Keratinocyte (primary cell): ENCODE data around the gene HK2. TPM values are rescaled to one million over a fixed set of nuclear protein-coding genes. Genes with fewer than 3 reads are reported as not detected.

Experiments
- DNase-seq: peaks from one replicate; pipeline ENCODE4 v3.0.0-alpha.2; 2011; ENCODE audit warnings: low read depth, missing footprints, low spot score
- FAIRE-seq: peaks from 2 replicates; lab custom pipeline; 2011; peaks lifted over from hg19 to GRCh38; lab: Jason Lieb, UNC
- H2AFZ ChIP-seq: 2 replicates; pipeline ENCODE4 v1.6.0; 2012; ENCODE audit warnings: low read length, control low read depth, inconsistent platforms; ENCODE audit not compliant: control insufficient read depth
- H3K27ac ChIP-seq: 2 replicates; pipeline ENCODE4 v1.5.1; 2011; ENCODE audit warnings: low read length; ENCODE audit not compliant: control insufficient read depth, insufficient read depth
- H3K27me3 ChIP-seq: 3 replicates; pipeline ENCODE4 v1.6.0; 2011; ENCODE audit warnings: low read length; ENCODE audit not compliant: control insufficient read depth, insufficient read depth; ENCODE audit errors: extremely low read depth
- H3K36me3 ChIP-seq, 2 experiments: 2 replicates in 1 of 2; 3 replicates in 1 of 2; pipeline ENCODE4 v1.5.1; 2011; ENCODE audit warnings: low read length in 2 of 2, mild to moderate bottlenecking in 1 of 2; ENCODE audit not compliant: control insufficient read depth in 2 of 2, insufficient read depth in 2 of 2; ENCODE audit errors: extremely low read depth in 1 of 2
- H3K4me1 ChIP-seq: 3 replicates; pipeline ENCODE4 v1.5.1; 2011; ENCODE audit warnings: low read length; ENCODE audit not compliant: control insufficient read depth, insufficient read depth; ENCODE audit errors: extremely low read depth
- H3K4me2 ChIP-seq: 3 replicates; pipeline ENCODE4 v1.6.0; 2011; ENCODE audit warnings: low read depth, low read length; ENCODE audit not compliant: control insufficient read depth, insufficient read depth; ENCODE audit errors: extremely low read depth
- H3K4me3 ChIP-seq, 3 experiments: fragments of 200-600 bp in 1 of 3; sonication (generic) in 1 of 3; 2 replicates in 2 of 3; 3 replicates in 1 of 3; pipeline ENCODE4 v1.5.1; 2011 to 2016; ENCODE audit warnings: low read length in 3 of 3, mild to moderate bottlenecking in 3 of 3, control low read depth in 2 of 3, inconsistent platforms in 1 of 3, low read depth in 1 of 3, mixed read lengths in 1 of 3, mixed run types in 1 of 3, moderate library complexity in 1 of 3; ENCODE audit not compliant: control insufficient read depth in 2 of 3, insufficient read depth in 2 of 3; ENCODE audit errors: extremely low read depth in 1 of 3
- H3K79me2 ChIP-seq: 2 replicates; pipeline ENCODE4 v1.6.0; 2012; ENCODE audit warnings: low read length; ENCODE audit not compliant: control insufficient read depth, insufficient read depth
- H3K9ac ChIP-seq: 3 replicates; pipeline ENCODE4 v1.6.0; 2011; ENCODE audit warnings: low read length; ENCODE audit not compliant: control insufficient read depth, insufficient read depth; ENCODE audit errors: extremely low read depth
- H3K9me1 ChIP-seq: 3 replicates; pipeline ENCODE4 v1.6.0; 2011; ENCODE audit warnings: low read length; ENCODE audit not compliant: control insufficient read depth, insufficient read depth; ENCODE audit errors: extremely low read depth
- H3K9me3 ChIP-seq: 2 replicates; pipeline ENCODE4 v1.5.1; 2012; ENCODE audit warnings: low read depth, low read length; ENCODE audit not compliant: control insufficient read depth
- H4K20me1 ChIP-seq: 3 replicates; pipeline ENCODE4 v1.6.0; 2011; ENCODE audit warnings: low read length; ENCODE audit not compliant: control insufficient read depth, insufficient read depth; ENCODE audit errors: extremely low read depth
- EZH2 ChIP-seq: IDR thresholded peaks from one replicate; pipeline ENCODE4 v1.6.1; 2012; ENCODE audit warnings: inconsistent platforms, mild to moderate bottlenecking, low read length, moderate library complexity
- dilution Hi-C: fragments of 300-500 bp; cut with MboI; formaldehyde crosslinking; loops from one replicate; pipeline ENCODE4 v1.7.0; 2020; ENCODE audit warnings: low sequenced_read_pairs; ENCODE audit not compliant: extremely low pct_ligation_motif_present
- polyA plus RNA-seq, 5 experiments: library from polyadenylated mRNA; depleted of rRNA in 3 of 5; stranded (reverse) in 3 of 5; stranded (forward) in 1 of 5; unstranded in 1 of 5; fragments of >200 nt; gene quantifications; 1 replicate in 1 of 5; 2 replicates in 3 of 5; 3 replicates in 1 of 5; pipeline versions ENCODE4 v1.2.1 to v1.2.3, GENCODE V29; 2011 to 2012; ENCODE audit warnings: missing spikeins in 2 of 5, low read depth in 1 of 5, low replicate concordance in 1 of 5
- TF ChIP-seq, protein P1 (sequence below), 3 experiments: IDR thresholded peaks in 1 of 3; conservative IDR thresholded peaks in 1 of 3; optimal IDR thresholded peaks in 1 of 3; 2 replicates in 2 of 3; 3 replicates in 1 of 3; pipeline versions ENCODE3 to v1.5.1; 2011; ENCODE audit warnings: low read length in 3 of 3, mild to moderate bottlenecking in 3 of 3, moderate library complexity in 2 of 3, control low read depth in 1 of 3, inconsistent platforms in 1 of 3; ENCODE audit not compliant: insufficient read depth in 2 of 3; ENCODE audit errors: extremely low read depth in 1 of 3

HK2 gene
- polyA plus RNA-seq, 1 donor (not counting 4 experiments of a cell fraction or from before 2014, with no cell fraction given) = 27.1 TPM

DNA sequence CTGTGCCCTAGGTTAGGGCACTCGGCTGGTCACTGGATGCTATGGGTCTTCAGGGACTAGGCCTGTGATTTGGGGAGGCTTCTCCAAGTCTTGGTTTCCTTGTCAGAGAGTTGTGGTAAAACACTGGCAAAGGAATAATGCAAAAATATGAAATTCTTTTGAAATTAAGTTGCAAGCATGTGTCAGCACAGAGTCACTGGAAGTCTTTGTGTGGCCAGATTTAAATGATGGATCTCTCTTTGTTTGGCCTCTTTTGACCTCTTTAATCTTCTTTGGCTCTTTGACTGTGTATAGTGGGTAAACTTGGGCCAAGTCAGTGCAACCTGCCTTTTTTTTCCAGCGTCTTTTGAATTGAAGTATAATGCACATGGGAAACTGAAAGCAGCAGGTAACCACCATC, 12.1 kb downstream of the HK2 start:
- Histone ChIP-seq H3K4me1 (peaks cover 82% of the 10 kb centered on the region), H2AFZ (no peak overlapping the region), H3K4me3 (peak overlapping the region in 2 of 3 experiments; percentile 1 to 41), H3K79me2 (peaks cover 78% of the 10 kb centered on the region), H4K20me1 (peaks cover 4% of the 10 kb centered on the region), H3K27me3 (no peaks in the 10 kb centered on the region), H3K9me1 (peaks cover 10% of the 10 kb centered on the region), H3K4me2 (peak overlapping the region; percentile 82), H3K36me3 (peaks cover 0 to 15% of the 10 kb centered on the region in 2 experiments), H3K9me3 (no peaks in the 10 kb centered on the region), H3K27ac (peak overlapping the region; percentile 93), H3K9ac (peak overlapping the region; percentile 59)
- no peak for FAIRE-seq
- TF ChIP-seq EZH2 = no peak
- TF ChIP-seq, protein P1, sequence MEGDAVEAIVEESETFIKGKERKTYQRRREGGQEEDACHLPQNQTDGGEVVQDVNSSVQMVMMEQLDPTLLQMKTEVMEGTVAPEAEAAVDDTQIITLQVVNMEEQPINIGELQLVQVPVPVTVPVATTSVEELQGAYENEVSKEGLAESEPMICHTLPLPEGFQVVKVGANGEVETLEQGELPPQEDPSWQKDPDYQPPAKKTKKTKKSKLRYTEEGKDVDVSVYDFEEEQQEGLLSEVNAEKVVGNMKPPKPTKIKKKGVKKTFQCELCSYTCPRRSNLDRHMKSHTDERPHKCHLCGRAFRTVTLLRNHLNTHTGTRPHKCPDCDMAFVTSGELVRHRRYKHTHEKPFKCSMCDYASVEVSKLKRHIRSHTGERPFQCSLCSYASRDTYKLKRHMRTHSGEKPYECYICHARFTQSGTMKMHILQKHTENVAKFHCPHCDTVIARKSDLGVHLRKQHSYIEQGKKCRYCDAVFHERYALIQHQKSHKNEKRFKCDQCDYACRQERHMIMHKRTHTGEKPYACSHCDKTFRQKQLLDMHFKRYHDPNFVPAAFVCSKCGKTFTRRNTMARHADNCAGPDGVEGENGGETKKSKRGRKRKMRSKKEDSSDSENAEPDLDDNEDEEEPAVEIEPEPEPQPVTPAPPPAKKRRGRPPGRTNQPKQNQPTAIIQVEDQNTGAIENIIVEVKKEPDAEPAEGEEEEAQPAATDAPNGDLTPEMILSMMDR (optimal IDR thresholded peaks at IDR 0.05 in 1 of 3, IDR thresholded peaks at IDR 0.05 in 1 of 3, conservative IDR thresholded peaks at IDR 0.05 in 1 of 3; ENCODE audit: extremely low read depth in 1 of 3, insufficient read depth in 2 of 3, low read length in 3 of 3) = no peak
- DNase-seq = no peak
- dilution Hi-C loops = no loop called here

DNA sequence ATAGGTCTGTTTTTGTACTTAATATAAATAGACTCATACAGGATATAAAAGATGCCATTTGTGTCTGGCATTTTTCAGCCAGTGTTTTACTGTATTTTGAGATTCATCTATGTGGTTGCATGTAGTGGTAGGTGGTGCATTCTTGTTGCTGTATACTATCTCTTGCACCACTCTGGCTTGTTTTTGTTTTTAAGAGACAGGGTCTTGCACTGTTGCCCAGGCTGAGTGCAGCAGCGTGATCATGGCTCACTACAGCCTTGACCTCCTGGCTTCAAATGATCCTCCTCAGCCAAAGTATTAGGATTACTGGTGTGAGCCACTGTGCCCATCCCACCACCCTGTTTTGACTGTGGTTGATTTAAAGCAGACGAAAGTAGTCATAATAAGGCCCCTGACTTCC, 12.6 kb downstream of the HK2 start:
- Histone ChIP-seq H3K9me3 (no peaks in the 10 kb centered on the region), H3K4me2 (peak overlapping the region; percentile 82), H4K20me1 (peaks cover 4% of the 10 kb centered on the region), H3K4me3 (peak overlapping the region in 1 of 3 experiments; percentile 9), H3K27ac (peak overlapping the region; percentile 93), H3K9ac (no peak overlapping the region), H2AFZ (no peak overlapping the region), H3K4me1 (peaks cover 87% of the 10 kb centered on the region), H3K27me3 (no peaks in the 10 kb centered on the region), H3K36me3 (peaks cover 0 to 16% of the 10 kb centered on the region in 2 experiments), H3K79me2 (peaks cover 78% of the 10 kb centered on the region), H3K9me1 (peaks cover 10% of the 10 kb centered on the region)
- DNase-seq = no peak
- no peak for FAIRE-seq
- TF ChIP-seq, protein P1 (optimal IDR thresholded peaks at IDR 0.05 in 1 of 3, IDR thresholded peaks at IDR 0.05 in 1 of 3, conservative IDR thresholded peaks at IDR 0.05 in 1 of 3; ENCODE audit: extremely low read depth in 1 of 3, insufficient read depth in 2 of 3, low read length in 3 of 3) = no peak
- no peak for TF ChIP-seq EZH2
- dilution Hi-C loops = no loop called here
